Mesenchymal stem cell (in vitro differentiated cells and primary cell): ENCODE results near the gene LRRC45.

ENCODE experiments used
- DNase-seq: peaks from one replicate; pipeline ENCODE4 v3.0.0-alpha.2; 2013
- H2AFZ ChIP-seq: one replicate; pipeline ENCODE4 v1.6.1; 2013; ENCODE audit warnings: low read depth, mild to moderate bottlenecking, control low read depth, inconsistent platforms, low read length, moderate library complexity
- H2AK5ac ChIP-seq: 2 replicates; pipeline ENCODE4 v1.6.1; 2013; ENCODE audit warnings: low read length, moderate library complexity, mild to moderate bottlenecking, inconsistent platforms; ENCODE audit not compliant: severe bottlenecking
- H2BK120ac ChIP-seq: one replicate; pipeline ENCODE4 v1.6.1; 2013; ENCODE audit warnings: low read depth, mild to moderate bottlenecking, inconsistent platforms, low read length, moderate library complexity
- H2BK12ac ChIP-seq, 2 experiments: one replicate each; pipeline ENCODE4 v1.6.1; 2013; ENCODE audit warnings: inconsistent platforms in 2 of 2, low read length in 2 of 2, mild to moderate bottlenecking in 2 of 2, moderate library complexity in 2 of 2, control low read depth in 1 of 2
- H2BK15ac ChIP-seq: one replicate; pipeline ENCODE4 v1.6.1; 2013; ENCODE audit warnings: mild to moderate bottlenecking, low read depth, inconsistent platforms; ENCODE audit not compliant: poor library complexity, severe bottlenecking
- H2BK5ac ChIP-seq: 2 replicates; pipeline ENCODE4 v1.6.1; 2013; ENCODE audit warnings: low read depth, mild to moderate bottlenecking, low read length, control low read depth, inconsistent platforms; ENCODE audit not compliant: poor library complexity, severe bottlenecking
- H3K14ac ChIP-seq, 2 experiments: one replicate each; pipeline ENCODE4 v1.6.1; 2013; ENCODE audit warnings: inconsistent platforms in 2 of 2, low read length in 2 of 2, control low read depth in 1 of 2, mild to moderate bottlenecking in 1 of 2, moderate library complexity in 1 of 2
- H3K18ac ChIP-seq, 2 experiments: one replicate each; pipeline ENCODE4 v1.6.1; 2013; ENCODE audit warnings: inconsistent platforms in 2 of 2, low read length in 2 of 2, control low read depth in 1 of 2, low read depth in 1 of 2, mild to moderate bottlenecking in 1 of 2
- H3K23ac ChIP-seq, 2 experiments: one replicate each; pipeline ENCODE4 v1.6.1; 2013; ENCODE audit warnings: inconsistent platforms in 2 of 2, low read length in 2 of 2, mild to moderate bottlenecking in 2 of 2, moderate library complexity in 2 of 2, control low read depth in 1 of 2
- H3K27ac ChIP-seq: 2 replicates; pipeline ENCODE4 v1.5.1; 2013; ENCODE audit warnings: mild to moderate bottlenecking, moderate library complexity, low read length, control low read depth, inconsistent platforms; ENCODE audit not compliant: poor library complexity, severe bottlenecking
- H3K27me3 ChIP-seq, 2 experiments: 2 replicates each; pipeline versions ENCODE4 v1.6.1 to v1.7.0; 2013; ENCODE audit warnings: low read length in 2 of 2, mild to moderate bottlenecking in 2 of 2, moderate library complexity in 2 of 2, control low read depth in 1 of 2, inconsistent platforms in 1 of 2; ENCODE audit not compliant: control insufficient read depth in 1 of 2, insufficient read depth in 1 of 2
- H3K36me3 ChIP-seq, 2 experiments: 2 replicates each; pipeline versions ENCODE4 v1.6.1 to v1.7.0; 2013; ENCODE audit warnings: low read length in 2 of 2, control low read depth in 1 of 2, inconsistent platforms in 1 of 2, low read depth in 1 of 2, mild to moderate bottlenecking in 1 of 2; ENCODE audit not compliant: insufficient read depth in 2 of 2, control insufficient read depth in 1 of 2
- H3K4ac ChIP-seq, 2 experiments: one replicate each; pipeline ENCODE4 v1.6.1; 2013; ENCODE audit warnings: inconsistent platforms in 2 of 2, low read length in 2 of 2, mild to moderate bottlenecking in 2 of 2, moderate library complexity in 2 of 2, control low read depth in 1 of 2, low read depth in 1 of 2
- H3K4me1 ChIP-seq: 2 replicates; pipeline ENCODE4 v1.6.1; 2013; ENCODE audit warnings: low read depth, low read length, control low read depth; ENCODE audit not compliant: control insufficient read depth, insufficient read depth
- H3K4me2 ChIP-seq: 2 replicates; pipeline ENCODE4 v1.6.1; 2013; ENCODE audit warnings: low read length, mild to moderate bottlenecking, inconsistent platforms; ENCODE audit not compliant: poor library complexity, severe bottlenecking
- H3K4me3 ChIP-seq, 2 experiments: 2 replicates each; pipeline versions ENCODE4 v1.5.1 to v1.7.0; 2013; ENCODE audit warnings: low read length in 2 of 2, mild to moderate bottlenecking in 2 of 2, control low read depth in 1 of 2, low read depth in 1 of 2; ENCODE audit not compliant: insufficient read depth in 1 of 2
- H3K79me1 ChIP-seq: replicated peaks from 2 replicates; pipeline ENCODE4 v1.6.1; 2013; ENCODE audit warnings: mild to moderate bottlenecking, control low read depth, low read length, inconsistent platforms; ENCODE audit not compliant: poor library complexity, severe bottlenecking
- H3K9ac ChIP-seq: 2 replicates; pipeline ENCODE4 v1.7.0; 2013; ENCODE audit warnings: mild to moderate bottlenecking, low read length, moderate library complexity
- H3K9me3 ChIP-seq: 2 replicates; pipeline ENCODE4 v1.7.0; 2013; ENCODE audit warnings: mild to moderate bottlenecking, low read length; ENCODE audit not compliant: control insufficient read depth
- H4K8ac ChIP-seq: one replicate; pipeline ENCODE4 v1.6.1; 2013; ENCODE audit warnings: inconsistent platforms, mild to moderate bottlenecking, low read length, moderate library complexity
- H4K91ac ChIP-seq: one replicate; pipeline ENCODE4 v1.6.1; 2013; ENCODE audit warnings: mild to moderate bottlenecking, low read length, inconsistent platforms
- WGBS: methylation state at CpG from one replicate; pipeline ENCODE4 v1.1.7; 2013; ENCODE audit warnings: mixed read lengths; 5-methylcytosine and 5-hydroxymethylcytosine counted together

Gene LRRC45

DNA sequence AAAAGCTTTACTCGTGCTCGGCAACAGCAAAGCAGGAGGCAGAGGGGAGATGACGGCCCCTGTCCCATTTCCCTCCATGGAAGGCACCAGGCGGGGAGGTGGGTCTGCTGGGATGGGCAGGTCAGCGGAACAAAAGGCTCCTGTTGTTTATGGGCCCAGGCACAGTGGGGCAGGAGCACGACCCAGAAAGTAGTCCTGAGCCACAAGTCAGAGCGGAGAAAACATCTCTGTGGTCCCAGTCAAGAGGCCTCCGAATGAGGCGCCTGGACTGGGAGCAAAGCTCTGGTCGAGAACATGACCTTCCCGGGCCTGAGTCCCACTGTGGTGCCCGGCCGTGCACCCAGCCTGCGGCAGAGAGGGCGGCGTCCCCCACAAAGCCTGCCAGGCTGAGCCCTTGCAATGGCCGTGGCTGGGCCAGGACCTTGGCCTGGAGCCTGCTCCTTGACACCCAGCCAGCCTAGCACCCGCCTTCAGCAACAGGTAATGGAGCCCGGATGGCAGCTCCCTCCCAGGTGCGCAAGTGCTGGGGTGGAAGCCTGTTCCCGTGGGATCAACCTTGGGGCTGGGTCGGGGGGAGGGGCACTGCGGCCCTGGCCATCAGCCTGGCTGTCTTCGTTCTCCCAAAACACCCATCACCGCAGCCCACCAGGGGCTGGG lies 24.9 kb downstream of the LRRC45 start:
- 97% methylated on average over 25 of the region's 25 CpGs for WGBS
- H2AK5ac ChIP-seq, result no peak overlapping the region

GRCh38 chr17:82048571-82048971 lies 25.5 kb downstream of the LRRC45 start:
- H3K9me3 ChIP-seq, result no peaks in the 10 kb centered on the region
- no peak overlapping the region for H3K9ac ChIP-seq
- H3K14ac ChIP-seq, result no peak overlapping the region
- no peak overlapping the region for H3K4me2 ChIP-seq
- H3K4me1 ChIP-seq, result peaks cover 30% of the 10 kb centered on the region
- H2AK5ac ChIP-seq, result no peak overlapping the region
- H2BK120ac ChIP-seq, result no peak overlapping the region
- DNase-seq, result no peak
- no peaks in the 10 kb centered on the region for H3K27me3 ChIP-seq
- no peak overlapping the region for H2BK12ac ChIP-seq
- H4K8ac ChIP-seq, result no peak overlapping the region
- no peak overlapping the region for H3K27ac ChIP-seq
- H2BK15ac ChIP-seq, result no peak overlapping the region
- H3K23ac ChIP-seq, result no peak overlapping the region
- WGBS, result 94% methylated on average over 20 of the region's 20 CpGs
- no peak overlapping the region for H3K4ac ChIP-seq
- no peak overlapping the region for H3K4me3 ChIP-seq
- H3K79me1 ChIP-seq, result peaks cover 29% of the 10 kb centered on the region
- H2AFZ ChIP-seq, result no peak overlapping the region
- H3K18ac ChIP-seq, result no peak overlapping the region
- no peak overlapping the region for H2BK5ac ChIP-seq
- no peak overlapping the region for H4K91ac ChIP-seq
- H3K36me3 ChIP-seq, result peaks cover 40 to 56% of the 10 kb centered on the region in 2 experiments

More for the DNA sequence above, 24.9 kb downstream of the LRRC45 start:
- H3K27me3 ChIP-seq, result no peaks in the 10 kb centered on the region
- no peak overlapping the region for H2AFZ ChIP-seq
- H2BK12ac ChIP-seq, result no peak overlapping the region
- no peak overlapping the region for H2BK120ac ChIP-seq
- DNase-seq, result no peak
- H3K18ac ChIP-seq, result no peak overlapping the region
- peaks cover 23% of the 10 kb centered on the region for H3K79me1 ChIP-seq
- H4K91ac ChIP-seq, result no peak overlapping the region
- no peak overlapping the region for H2BK5ac ChIP-seq
- H3K4ac ChIP-seq, result no peak overlapping the region
- no peak overlapping the region for H3K23ac ChIP-seq
- no peak overlapping the region for H2BK15ac ChIP-seq
- no peak overlapping the region for H3K4me3 ChIP-seq
- no peak overlapping the region for H4K8ac ChIP-seq
- H3K36me3 ChIP-seq, result peaks cover 36 to 51% of the 10 kb centered on the region in 2 experiments
- peaks cover 25% of the 10 kb centered on the region for H3K4me1 ChIP-seq
- no peaks in the 10 kb centered on the region for H3K9me3 ChIP-seq
- no peak overlapping the region for H3K9ac ChIP-seq
- H3K14ac ChIP-seq, result no peak overlapping the region
- H3K27ac ChIP-seq, result no peak overlapping the region
- no peak overlapping the region for H3K4me2 ChIP-seq

DNA sequence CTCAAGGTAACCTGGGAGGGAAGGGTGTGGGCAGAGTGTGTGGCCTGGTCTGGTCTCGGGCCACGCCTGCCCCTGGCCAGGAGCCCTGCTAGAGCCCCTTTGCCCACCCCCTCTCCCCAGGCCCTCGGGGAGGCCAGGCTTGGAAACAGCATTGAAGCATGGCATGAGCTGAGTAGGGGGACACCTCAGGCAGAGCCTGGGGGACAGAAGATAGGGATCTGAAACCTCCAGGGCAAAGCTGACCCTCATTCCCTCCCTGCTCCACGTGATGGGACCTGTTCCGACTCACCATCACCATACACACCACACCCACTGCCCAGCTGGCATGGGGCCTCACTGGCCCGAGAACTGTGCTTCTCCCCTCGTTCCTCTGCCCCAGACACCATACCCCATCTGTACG lies 26.0 kb downstream of the LRRC45 start:
- H3K4me2 ChIP-seq, result no peak overlapping the region
- no peak overlapping the region for H3K4me3 ChIP-seq
- no peak overlapping the region for H3K9ac ChIP-seq
- no peak overlapping the region for H3K18ac ChIP-seq
- H2BK12ac ChIP-seq, result no peak overlapping the region
- H3K4ac ChIP-seq, result no peak overlapping the region
- peaks cover 34% of the 10 kb centered on the region for H3K4me1 ChIP-seq
- no peak overlapping the region for H2AK5ac ChIP-seq
- no peak overlapping the region for H4K8ac ChIP-seq
- H3K36me3 ChIP-seq, result peaks cover 45 to 61% of the 10 kb centered on the region in 2 experiments
- H3K79me1 ChIP-seq, result peaks cover 32% of the 10 kb centered on the region
- WGBS, result 92% methylated on average over 7 of the region's 8 CpGs
- H3K9me3 ChIP-seq, result no peaks in the 10 kb centered on the region
- no peaks in the 10 kb centered on the region for H3K27me3 ChIP-seq
- no peak overlapping the region for H2BK120ac ChIP-seq
- no peak overlapping the region for H3K27ac ChIP-seq
- DNase-seq, result no peak
- no peak overlapping the region for H2BK15ac ChIP-seq
- H3K14ac ChIP-seq, result no peak overlapping the region
- no peak overlapping the region for H2BK5ac ChIP-seq
- no peak overlapping the region for H2AFZ ChIP-seq
- H3K23ac ChIP-seq, result no peak overlapping the region
- no peak overlapping the region for H4K91ac ChIP-seq

GRCh38 chr17:82049521-82049971 lies 26.4 kb downstream of the LRRC45 start:
- H3K14ac ChIP-seq, result no peak overlapping the region
- no peak overlapping the region for H2BK15ac ChIP-seq
- no peak overlapping the region for H3K23ac ChIP-seq
- peaks cover 49 to 66% of the 10 kb centered on the region in 2 experiments for H3K36me3 ChIP-seq
- H2BK120ac ChIP-seq, result no peak overlapping the region
- no peak overlapping the region for H2BK12ac ChIP-seq
- no peaks in the 10 kb centered on the region for H3K27me3 ChIP-seq
- H4K8ac ChIP-seq, result no peak overlapping the region
- peaks cover 34% of the 10 kb centered on the region for H3K4me1 ChIP-seq
- H3K4me2 ChIP-seq, result no peak overlapping the region
- DNase-seq, result no peak
- H3K4ac ChIP-seq, result no peak overlapping the region
- H2AK5ac ChIP-seq, result no peak overlapping the region
- no peak overlapping the region for H3K9ac ChIP-seq
- 98% methylated on average over 13 of the region's 16 CpGs for WGBS
- H2AFZ ChIP-seq, result no peak overlapping the region
- H3K4me3 ChIP-seq, result no peak overlapping the region
- no peak overlapping the region for H4K91ac ChIP-seq
- H3K79me1 ChIP-seq, result peaks cover 36% of the 10 kb centered on the region
- H3K27ac ChIP-seq, result no peak overlapping the region
- H3K18ac ChIP-seq, result no peak overlapping the region
- no peaks in the 10 kb centered on the region for H3K9me3 ChIP-seq
- no peak overlapping the region for H2BK5ac ChIP-seq
